H1 (cell line): ENCODE data around the gene THBS3. TPM values are rescaled to one million over a fixed set of nuclear protein-coding genes. Genes with fewer than 3 reads are reported as not detected.

ENCODE experiments used
- CTCF ChIA-PET: fragments of 300-600 bp; sonication (Branson Sonifier 250); formaldehyde crosslinking; loops from one replicate; lab custom pipeline; 2021; ENCODE audit not compliant: partially characterized antibody; lab: Charles Lee
- POLR2A ChIA-PET: fragments of 300-600 bp; sonication (Branson Sonifier 250); formaldehyde crosslinking; loops from one replicate; lab custom pipeline; 2021; ENCODE audit warnings: inconsistent platforms; ENCODE audit not compliant: partially characterized antibody; lab: Charles Lee
- DNase-seq, 2 experiments: peaks; one replicate each; pipeline versions ENCODE4 v3.0.0 to v3.0.0-alpha.2; 2010 to 2022; ENCODE audit warnings: low spot score in 2 of 2, low read depth in 1 of 2, mixed read lengths in 1 of 2
- FAIRE-seq: peaks from 2 replicates; lab custom pipeline; 2011; peaks lifted over from hg19 to GRCh38; lab: Jason Lieb, UNC
- H2AFZ ChIP-seq: 2 replicates; pipeline ENCODE4 v1.8.1; 2012; ENCODE audit warnings: low read length, inconsistent platforms
- H2AK5ac ChIP-seq: 2 replicates; pipeline ENCODE4 v1.6.1; 2013; ENCODE audit warnings: low read depth, low read length
- H2BK120ac ChIP-seq: replicated peaks from 2 replicates; pipeline ENCODE3; 2013; ENCODE audit warnings: low read depth, low read length, inconsistent platforms
- H2BK12ac ChIP-seq: 2 replicates; pipeline ENCODE4 v1.6.1; 2013; ENCODE audit warnings: low read depth, low read length
- H2BK15ac ChIP-seq: 2 replicates; pipeline ENCODE4 v1.6.1; 2013; ENCODE audit warnings: low read length
- H2BK20ac ChIP-seq: 2 replicates; pipeline ENCODE4 v1.6.1; 2013; ENCODE audit warnings: low read length
- H2BK5ac ChIP-seq: 2 replicates; pipeline ENCODE4 v1.6.1; 2013; ENCODE audit warnings: low read depth, low read length
- H3K14ac ChIP-seq: 2 replicates; pipeline ENCODE4 v1.6.1; 2013; ENCODE audit warnings: inconsistent platforms; ENCODE audit not compliant: insufficient read length
- H3K18ac ChIP-seq: 2 replicates; pipeline ENCODE4 v1.6.1; 2013; ENCODE audit warnings: low read length; ENCODE audit errors: extremely low read depth
- H3K23ac ChIP-seq: 2 replicates; pipeline ENCODE4 v1.6.1; 2013; ENCODE audit warnings: inconsistent platforms; ENCODE audit not compliant: insufficient read length
- H3K23me2 ChIP-seq: 2 replicates; pipeline ENCODE4 v1.6.1; 2013; ENCODE audit warnings: low read depth, low read length
- H3K27ac ChIP-seq: 2 replicates; pipeline ENCODE4 v1.6.1; 2011; ENCODE audit warnings: low read depth, low read length, inconsistent platforms
- H3K27me3 ChIP-seq, 4 experiments: replicated peaks in 1 of 4; 1 replicate in 1 of 4; 2 replicates in 3 of 4; pipeline versions ENCODE4 v1.6.1 to v1.8.1; 2011 to 2013; ENCODE audit warnings: low read length in 3 of 4, mild to moderate bottlenecking in 3 of 4, inconsistent platforms in 2 of 4, mixed read lengths in 2 of 4, moderate library complexity in 1 of 4; ENCODE audit not compliant: control insufficient read depth in 3 of 4, insufficient read depth in 3 of 4; ENCODE audit errors: extremely low read depth in 1 of 4
- H3K36me3 ChIP-seq, 4 experiments: 2 replicates each; pipeline versions ENCODE4 v1.6.1 to v1.8.1; 2011 to 2013; ENCODE audit warnings: mild to moderate bottlenecking in 4 of 4, low read length in 3 of 4, moderate library complexity in 2 of 4, control low read depth in 1 of 4, inconsistent platforms in 1 of 4; ENCODE audit not compliant: insufficient read depth in 4 of 4, control insufficient read depth in 2 of 4
- H3K4ac ChIP-seq: replicated peaks from 2 replicates; pipeline ENCODE3; 2013; ENCODE audit warnings: low read length, low read depth, mixed read lengths, inconsistent platforms; ENCODE audit not compliant: insufficient read length
- H3K4me1 ChIP-seq, 4 experiments: replicated peaks in 1 of 4; 1 replicate in 1 of 4; 2 replicates in 3 of 4; pipeline versions ENCODE4 v1.6.1 to v1.8.1; 2011 to 2013; ENCODE audit warnings: low read length in 3 of 4, inconsistent platforms in 2 of 4, mixed read lengths in 1 of 4; ENCODE audit not compliant: insufficient read depth in 4 of 4, control insufficient read depth in 3 of 4
- H3K4me2 ChIP-seq, 2 experiments: 2 replicates each; pipeline versions ENCODE4 v1.6.1 to v1.8.1; 2011 to 2013; ENCODE audit warnings: low read depth in 2 of 2, low read length in 2 of 2, control low read depth in 1 of 2, inconsistent platforms in 1 of 2, mild to moderate bottlenecking in 1 of 2; ENCODE audit not compliant: insufficient read depth in 1 of 2
- H3K4me3 ChIP-seq, 4 experiments: fragments of 200-600, 300-600 bp in 1 of 4; sonication (generic), shearing (Covaris generic), sonication (Bioruptor Twin) in 1 of 4; 2 replicates each; pipeline versions ENCODE4 v1.5.1 to v1.8.1; 2011 to 2016; ENCODE audit warnings: low read length in 4 of 4, low read depth in 3 of 4, control low read depth in 2 of 4, inconsistent platforms in 2 of 4, mild to moderate bottlenecking in 2 of 4, mixed read lengths in 1 of 4, moderate library complexity in 1 of 4; ENCODE audit not compliant: insufficient read depth in 2 of 4; ENCODE audit errors: extremely low read depth in 1 of 4
- H3K56ac ChIP-seq: replicated peaks from 2 replicates; pipeline ENCODE3; 2013; ENCODE audit warnings: low read depth, mild to moderate bottlenecking, mixed read lengths, low read length, inconsistent platforms; ENCODE audit not compliant: insufficient read length
- H3K79me1 ChIP-seq: 2 replicates; pipeline ENCODE4 v1.6.1; 2013; ENCODE audit warnings: low read depth, low read length, control low read depth
- H3K79me2 ChIP-seq, 2 experiments: 2 replicates each; pipeline versions ENCODE4 v1.6.1 to v1.8.1; 2012 to 2013; ENCODE audit warnings: low read length in 2 of 2, mild to moderate bottlenecking in 2 of 2, inconsistent platforms in 1 of 2; ENCODE audit not compliant: insufficient read depth in 2 of 2, control insufficient read depth in 1 of 2
- H3K9ac ChIP-seq, 4 experiments: replicated peaks in 1 of 4; 1 replicate in 1 of 4; 2 replicates in 3 of 4; pipeline versions ENCODE4 v1.6.1 to v1.8.1; 2011 to 2013; ENCODE audit warnings: low read depth in 3 of 4, low read length in 3 of 4, control low read depth in 2 of 4, mild to moderate bottlenecking in 2 of 4, moderate library complexity in 2 of 4, inconsistent platforms in 1 of 4; ENCODE audit errors: extremely low read depth in 1 of 4
- H3K9me3 ChIP-seq, 2 experiments: 2 replicates each; pipeline versions ENCODE4 v1.6.1 to v1.8.1; 2012 to 2013; ENCODE audit warnings: mild to moderate bottlenecking in 2 of 2, moderate library complexity in 2 of 2, control low read depth in 1 of 2, inconsistent platforms in 1 of 2, low read depth in 1 of 2, low read length in 1 of 2, mixed read lengths in 1 of 2; ENCODE audit not compliant: insufficient read depth in 2 of 2
- H4K20me1 ChIP-seq, 2 experiments: replicated peaks in 1 of 2; 2 replicates each; pipeline versions ENCODE3 to v1.8.1; 2011 to 2013; ENCODE audit warnings: inconsistent platforms in 2 of 2, low read length in 2 of 2, mild to moderate bottlenecking in 1 of 2; ENCODE audit not compliant: insufficient read depth in 2 of 2, control insufficient read depth in 1 of 2
- H4K5ac ChIP-seq: 2 replicates; pipeline ENCODE4 v1.6.1; 2013; ENCODE audit warnings: low read length, low read depth, mixed read lengths, inconsistent platforms; ENCODE audit not compliant: insufficient read length
- H4K8ac ChIP-seq: 2 replicates; pipeline ENCODE4 v1.8.0; 2013; ENCODE audit warnings: mild to moderate bottlenecking, moderate library complexity, low read length, inconsistent platforms; ENCODE audit not compliant: insufficient read depth; ENCODE audit errors: extremely low read depth
- H4K91ac ChIP-seq: replicated peaks from 2 replicates; pipeline ENCODE3; 2013; ENCODE audit warnings: low read length, mixed read lengths, inconsistent platforms; ENCODE audit not compliant: insufficient read length
- E2F6 ChIP-seq: IDR thresholded peaks from 2 replicates; pipeline ENCODE4 v1.6.1; 2012; ENCODE audit warnings: inconsistent platforms
- YY1 ChIP-seq: IDR thresholded peaks from 2 replicates; pipeline ENCODE4 v1.6.1; 2011; ENCODE audit warnings: low read depth, mild to moderate bottlenecking, low read length
- WGBS, 2 experiments: shearing (Covaris generic) in 1 of 2; methylation state at CpG; one replicate each; pipeline versions ENCODE4 v1.1.6 to v1.1.7; 2013 to 2015; ENCODE audit warnings: low lambda C conversion rate in 2 of 2, mixed read lengths in 2 of 2, inconsistent platforms in 1 of 2, low coverage in 1 of 2, missing lambda C conversion rate in 1 of 2; ENCODE audit not compliant: insufficient replicate concordance in 2 of 2, insufficient coverage in 1 of 2, insufficient read length in 1 of 2; ENCODE audit errors: extremely low coverage in 1 of 2, missing lambda C conversion rate in 1 of 2; 5-methylcytosine and 5-hydroxymethylcytosine counted together
- polyA plus RNA-seq, 7 experiments: library from polyadenylated mRNA; depleted of rRNA in 3 of 7; stranded (reverse) in 5 of 7; unstranded in 2 of 7; fragments of >200 nt in 5 of 7; fragments of 200-250 nt in 2 of 7; gene quantifications; 1 replicate in 5 of 7; 2 replicates in 1 of 7; 4 replicates in 1 of 7; pipeline versions ENCODE4 v1.2.1 to v1.2.3, GENCODE V29; 2011 to 2013; ENCODE audit warnings: missing spikeins in 2 of 7, mixed read lengths in 2 of 7
- total RNA-seq: library from RNA; stranded (reverse); fragmentation: NEBNext Ultra II Directional; extraction: Animal tissue kit (Norgen Biotek cat#: 25700); gene quantifications from 2 replicates; pipeline ENCODE4 v1.2.1, GENCODE V29; 2021

The THBS3 gene
- total and polyA plus RNA-seq, 2 of the 8 experiments (the other 6 are each of a cell fraction or from before 2014, with no cell fraction given): 3.0 to 3.5 TPM

DNA sequence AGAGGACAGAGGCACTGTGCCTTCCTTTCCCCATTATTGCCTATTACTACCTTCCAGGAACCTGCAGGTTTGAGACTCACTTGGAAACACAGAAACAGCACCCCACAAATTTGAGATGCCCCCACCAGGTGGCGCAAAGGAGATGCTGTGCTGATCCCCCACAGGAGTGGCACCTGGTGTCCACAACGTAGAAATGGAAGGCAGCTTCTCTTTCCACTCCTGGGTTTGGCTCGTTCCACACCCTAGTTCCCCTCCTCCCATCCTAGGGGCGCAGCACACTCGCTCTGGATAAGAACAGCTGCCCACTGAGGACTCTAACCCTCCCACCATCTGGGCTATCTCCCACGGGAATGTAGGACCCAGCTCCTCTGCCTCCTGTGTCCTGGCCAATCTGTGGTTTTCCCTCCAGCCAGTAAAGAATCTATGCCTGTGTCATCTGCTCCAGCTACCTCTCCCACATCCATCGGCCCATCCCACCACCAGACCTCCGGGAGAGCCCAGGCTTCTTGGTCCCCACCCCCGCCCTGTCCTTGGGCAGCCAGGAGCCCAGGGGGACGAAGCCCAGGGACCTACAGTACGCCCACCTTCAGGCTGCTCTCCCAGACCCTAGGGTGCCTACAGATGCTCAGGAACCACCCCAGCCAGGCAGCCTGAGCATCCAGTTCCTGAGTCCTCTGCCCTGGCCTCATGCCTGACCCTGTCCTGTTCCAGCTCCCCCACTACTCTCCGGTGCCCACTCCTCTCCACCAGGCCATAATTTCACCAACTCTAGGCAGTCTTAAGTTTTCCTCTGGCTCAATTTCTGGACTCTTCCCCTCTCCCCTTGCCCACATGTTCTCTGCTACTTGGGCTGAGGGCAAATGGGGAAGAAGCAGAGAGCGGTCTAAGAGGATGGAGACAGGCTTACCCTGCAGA is 549 bp downstream of the THBS3 start:
- CTCF ChIA-PET: interaction anchor here (0.7 to 5.7 kb wide), 23 partner anchors 9 to 204 kb away, joined by 3 to 62 read pairs (median 5); partner anchors contain the start of gene SCAMP3
- POLR2A ChIA-PET: interaction anchor here (0.6 to 19.4 kb wide), 26 partner anchors 8 to 1076 kb away, joined by 3 to 512 read pairs (median 4); partner anchors contain the start of genes ENTREP3, KRTCAP2, PMVK and RUSC1
- H4K5ac ChIP-seq: peak overlapping the region; percentile 70
- no peak overlapping the region for H3K56ac ChIP-seq
- no peak overlapping the region for H2BK120ac ChIP-seq
- H2AFZ ChIP-seq: no peak overlapping the region
- H3K27me3 ChIP-seq: peaks cover 0 to 3% (median 0%) of the 10 kb centered on the region in 4 experiments; a peak in 2 of 7 replicates
- H4K91ac ChIP-seq: peak overlapping the region; percentile 20
- 23% methylated on average over 13 of the region's 13 CpGs; no CpG with 5 or more reads in 1 of the 2 experiments for WGBS, 2 experiments
- peak overlapping the region; percentile 26; the same call in 1 of the 2 replicates for H3K18ac ChIP-seq
- peak overlapping the region; percentile 36 for H3K4ac ChIP-seq
- peaks cover 17% of the 10 kb centered on the region for H3K23me2 ChIP-seq
- no peaks in the 10 kb centered on the region for H3K79me1 ChIP-seq
- H3K79me2 ChIP-seq: no peaks in the 10 kb centered on the region
- peaks cover 3 to 20% (median 12%) of the 10 kb centered on the region in 4 experiments for H3K4me1 ChIP-seq
- H2BK15ac ChIP-seq: no peak overlapping the region; the same call in 1 of the 2 replicates
- H3K9ac ChIP-seq: peak overlapping the region in 3 of 4 experiments; percentile 38 to 63 (median 54); a peak in 5 of 7 replicates
- H2AK5ac ChIP-seq: 0 out of 2 replicates have a peak overlapping the region, but pooled peaks have one; percentile 11
- H2BK12ac ChIP-seq: peak overlapping the region; percentile 51; the same call in 1 of the 2 replicates
- peaks cover 4 to 24% (median 12%) of the 10 kb centered on the region in 4 experiments; a peak in 7 of 8 replicates for H3K36me3 ChIP-seq
- H3K4me2 ChIP-seq: peak overlapping the region; percentile 91 to 99
- H3K4me3 ChIP-seq: peak overlapping the region; percentile 25 to 86 (median 32); a peak in 6 of 8 replicates
- no peaks in the 10 kb centered on the region for H3K9me3 ChIP-seq
- no peak overlapping the region for H3K23ac ChIP-seq
- DNase-seq (peak; percentile 81 to 96), FAIRE-seq (peak; percentile 88)
- H3K14ac ChIP-seq: no peak overlapping the region
- H4K8ac ChIP-seq: no peak overlapping the region; the same call in 1 of the 2 replicates
- H2BK5ac ChIP-seq: no peak overlapping the region
- H4K20me1 ChIP-seq: peaks cover 6 to 8% of the 10 kb centered on the region in 2 experiments
- H3K27ac ChIP-seq: peak overlapping the region; percentile 45; the same call in 1 of the 2 replicates
- H2BK20ac ChIP-seq: no peak overlapping the region; the same call in 1 of the 2 replicates
- TF ChIP-seq YY1 (0 out of 2 replicates have a peak, but pooled peaks have one; percentile 12), E2F6 (peak; percentile 64; the same call in 1 of the 2 replicates)
